NCI-H2196 (cell line): Measurements from ENCODE around the gene SRXN1.
"Not testable (repeated sequence)": the region's sequence is repeated elsewhere in the genome, so short reads cannot be mapped to it uniquely, and the experiment has no call there.

Source experiments
- DNase-seq: peaks from one replicate; lab custom pipeline; 2025; ENCODE audit not compliant: unreplicated experiment; lab: John Stamatoyannopoulos, UW

Gene SRXN1

DNA sequence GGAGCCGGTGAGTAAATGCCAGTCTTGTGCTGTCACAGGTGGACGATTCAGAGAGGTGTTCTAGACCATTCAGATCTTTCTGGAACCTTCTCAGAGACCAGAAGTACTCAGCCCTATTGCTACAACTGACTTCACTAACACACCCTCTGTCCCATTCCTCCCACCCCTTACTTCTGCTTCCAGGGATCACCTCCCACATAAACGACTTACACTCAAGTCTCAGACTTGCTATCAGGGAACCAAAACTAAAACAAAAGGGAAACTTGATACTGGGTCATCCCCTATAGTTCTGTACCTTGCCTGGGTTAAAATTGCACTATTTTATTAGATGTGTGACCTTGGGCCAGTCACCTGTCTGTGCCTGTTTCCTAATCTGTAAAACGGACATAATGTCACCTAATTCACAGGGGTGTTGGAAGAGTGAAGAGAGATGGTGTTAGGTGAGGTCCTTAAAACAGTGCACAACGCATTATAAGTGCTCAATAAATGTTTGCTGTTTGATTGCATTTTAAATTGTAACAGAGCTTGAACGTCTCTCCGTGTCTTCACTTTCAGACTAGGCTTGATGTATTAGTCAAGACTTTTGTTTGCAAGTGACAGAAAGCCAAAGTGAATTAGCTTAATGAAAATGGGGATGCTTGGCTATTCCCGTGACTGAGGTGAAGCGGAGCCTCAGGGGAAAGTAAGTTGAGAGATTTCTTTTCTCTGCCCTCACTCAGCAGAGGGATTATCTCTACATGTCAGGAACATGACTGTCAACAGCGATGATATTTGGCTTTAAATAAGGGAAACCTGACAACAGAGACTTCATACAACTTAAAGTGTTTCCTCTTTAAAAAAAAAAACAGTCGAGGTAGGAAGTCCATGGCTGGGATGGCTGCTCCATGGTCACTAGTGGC is 3.0 kb upstream of the SRXN1 start:
- DNase-seq = no peak

DNA sequence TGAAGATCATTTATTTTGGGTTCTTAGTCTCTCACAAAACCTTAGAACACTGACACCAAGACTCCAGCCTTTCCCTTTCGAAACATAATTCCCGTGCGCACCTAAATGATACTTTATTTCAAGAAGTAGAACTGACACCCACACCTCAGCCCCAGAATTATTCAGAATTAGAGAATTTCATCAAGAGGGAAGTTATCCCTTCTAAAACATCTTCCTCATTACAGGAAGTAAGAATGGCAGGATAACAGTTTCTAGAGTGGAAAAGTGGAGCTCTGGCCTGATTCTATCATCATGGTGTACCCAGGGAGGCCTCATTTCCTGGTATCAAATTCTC is 1.4 kb upstream of the SRXN1 start:
- no peak for DNase-seq

DNA sequence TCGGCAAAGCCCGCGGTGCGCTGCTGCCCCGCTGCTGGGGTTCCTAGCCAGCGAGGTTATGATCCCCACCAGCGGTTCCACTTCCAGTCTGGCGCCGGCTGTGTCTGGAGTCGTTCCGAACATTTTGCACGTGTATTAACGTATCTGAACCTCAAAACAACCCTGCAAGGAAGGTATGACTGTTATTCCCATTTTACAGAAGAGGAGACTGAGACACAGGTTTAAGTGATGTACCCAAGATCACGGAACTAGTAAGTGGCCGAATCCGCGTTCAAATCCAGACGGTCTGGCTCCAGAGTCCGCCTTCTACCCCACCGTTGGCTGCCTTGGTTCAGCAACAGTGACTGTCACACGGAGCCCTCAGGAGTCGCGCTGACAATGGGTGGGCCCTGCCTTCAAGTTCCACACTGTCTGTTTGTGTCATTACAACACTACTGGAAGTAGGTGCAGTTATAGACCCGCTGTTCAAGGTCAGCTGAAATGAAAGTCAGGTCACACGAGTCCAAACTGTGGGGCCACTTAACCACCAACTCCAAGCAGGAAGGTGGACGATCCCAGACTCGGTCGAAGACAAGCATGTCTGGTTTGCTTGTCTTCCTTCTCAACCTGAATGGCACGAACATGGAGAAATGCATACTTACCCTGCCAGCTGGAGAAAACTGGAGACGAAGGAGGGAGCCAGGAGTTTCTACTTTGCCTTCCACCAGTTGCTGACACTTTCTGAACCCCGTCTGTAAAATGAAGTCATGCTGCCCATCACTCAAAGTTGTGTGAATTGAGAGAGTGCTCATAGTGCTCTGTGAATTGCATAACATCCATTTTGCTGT is 803 bp upstream of the SRXN1 start:
- no peak for DNase-seq

DNA sequence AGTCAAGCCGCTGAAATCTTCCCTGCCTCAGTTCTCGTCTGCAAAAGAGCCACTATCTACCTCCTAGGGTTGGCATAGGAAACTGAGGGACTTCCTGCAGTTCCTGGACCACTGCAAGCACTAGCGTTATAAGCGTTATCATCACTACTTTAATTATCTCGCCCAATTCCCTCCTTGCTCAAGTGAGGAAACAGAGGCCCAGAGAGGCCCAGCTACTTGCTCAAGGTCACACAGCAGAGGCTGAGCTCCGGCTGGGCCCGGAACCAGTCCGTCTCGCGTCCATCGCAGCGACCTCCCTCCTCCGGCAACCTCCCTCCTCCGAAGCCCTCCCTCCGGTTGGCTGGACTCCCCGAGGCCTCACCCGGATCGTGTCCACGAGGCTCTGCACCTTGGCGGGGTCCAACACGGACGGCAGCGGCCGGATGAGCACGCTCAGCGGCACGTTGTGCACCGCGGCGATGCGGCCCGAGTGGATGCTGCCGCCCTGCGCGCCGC is 338 bp downstream of the SRXN1 start:
- DNase-seq = no peak

DNA sequence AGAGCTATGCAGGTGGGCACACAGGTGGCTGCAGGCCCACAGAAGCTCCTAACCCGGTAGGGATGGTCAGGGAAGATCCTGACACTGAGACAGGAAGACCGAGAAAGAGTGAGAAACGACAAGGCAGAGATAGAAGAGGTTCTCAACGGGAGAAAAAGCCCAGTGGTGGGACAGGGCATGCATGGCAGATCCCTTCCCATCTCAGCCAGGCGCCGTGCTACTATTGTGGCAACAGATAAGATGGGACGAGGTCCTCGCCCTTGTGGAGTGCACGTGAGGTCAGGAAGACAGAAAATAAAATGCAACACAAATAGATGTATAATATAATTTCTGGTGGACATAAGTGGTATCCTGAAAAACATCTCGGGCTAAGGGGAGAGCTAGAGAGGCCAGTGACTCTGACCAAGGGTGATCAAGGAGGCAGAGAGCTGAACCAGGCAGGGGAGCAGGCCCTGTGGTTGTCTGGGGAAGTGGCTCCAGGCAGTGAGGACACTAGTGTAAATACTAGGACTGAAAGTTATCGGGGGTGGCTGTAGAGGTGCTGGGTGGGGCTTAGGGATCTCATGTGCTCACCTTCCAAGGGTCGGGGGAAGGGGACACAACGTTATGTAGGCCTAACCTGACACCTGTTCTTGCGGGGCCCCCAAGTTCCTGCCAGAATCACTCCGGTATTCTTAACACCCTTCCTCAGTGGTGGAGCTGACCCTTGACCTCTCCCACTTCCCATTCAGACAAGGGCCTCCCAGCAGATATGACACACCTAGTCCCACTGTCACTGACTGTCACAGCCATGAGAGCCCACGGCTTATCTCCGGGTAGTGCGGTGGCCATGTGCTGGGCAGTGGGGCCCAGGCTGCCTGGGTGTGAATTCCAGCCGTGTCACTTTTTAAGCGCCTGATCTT is 1.0 kb downstream of the SRXN1 start:
- no peak for DNase-seq

DNA sequence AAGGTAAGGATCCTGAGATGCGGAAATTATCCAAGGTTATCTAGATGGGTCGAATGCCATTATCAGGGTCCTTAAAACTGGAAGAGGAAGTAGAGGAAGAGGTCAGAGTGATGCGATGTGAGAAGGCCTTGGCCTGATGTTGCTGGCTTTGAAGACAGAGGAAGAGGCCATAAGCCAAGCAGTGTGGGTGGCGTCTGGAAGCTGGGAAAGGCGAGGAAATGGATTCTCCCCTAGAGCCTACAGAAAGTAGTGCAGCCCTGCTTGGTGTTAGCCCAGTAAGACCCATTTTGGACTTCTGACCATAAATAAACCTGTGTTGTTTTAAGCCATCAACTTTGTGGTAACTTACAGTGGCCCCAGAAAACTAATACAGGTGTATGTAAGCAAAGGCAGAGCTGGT is 2.0 kb downstream of the SRXN1 start:
- no peak for DNase-seq

DNA sequence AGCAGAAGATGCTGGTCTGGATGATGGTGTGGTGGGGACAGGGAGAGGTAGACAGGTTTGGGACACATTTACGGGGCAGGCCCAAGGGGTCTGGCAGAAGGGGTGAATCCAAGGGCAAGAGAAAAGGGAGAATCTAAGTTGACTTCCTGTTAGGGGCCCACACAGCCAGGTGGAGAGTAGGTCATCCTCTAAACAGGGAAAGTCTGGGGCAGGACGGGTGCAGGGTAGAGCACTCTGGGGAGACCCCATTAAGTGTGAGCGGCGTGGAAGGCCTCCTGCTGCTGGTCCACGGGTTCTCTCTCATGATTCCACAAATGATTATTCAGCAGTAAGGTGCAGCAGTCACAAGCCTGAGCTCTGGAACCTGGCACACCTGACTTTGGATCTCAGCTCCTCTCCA is 2.7 kb downstream of the SRXN1 start:
- no peak for DNase-seq

DNA sequence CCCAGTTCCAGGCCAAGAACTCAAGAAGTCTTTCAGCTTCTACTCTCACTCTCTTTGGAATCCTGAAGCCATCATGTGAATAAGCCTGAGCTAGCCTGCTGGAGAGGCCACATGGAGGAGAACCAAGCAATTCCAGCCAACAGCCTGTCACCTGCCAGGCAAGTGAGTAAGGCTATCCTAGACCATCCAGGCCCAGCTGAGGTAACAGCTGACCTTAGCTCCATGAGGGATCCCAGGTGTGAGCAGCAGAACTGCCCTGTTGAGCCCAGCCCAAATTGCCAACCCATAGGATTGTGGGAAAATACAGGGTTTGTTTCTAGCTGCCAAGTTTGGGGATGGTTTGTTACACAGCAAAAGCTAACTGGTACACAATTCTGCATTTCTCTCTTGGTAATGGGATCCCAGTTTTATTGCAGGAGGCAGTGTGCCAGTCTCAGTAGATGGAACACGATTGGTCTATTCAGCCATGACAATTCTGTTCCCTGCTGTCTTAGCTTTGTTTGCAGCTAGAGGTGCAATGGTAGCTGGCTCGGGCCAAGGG is 5.5 kb downstream of the SRXN1 start:
- no peak for DNase-seq

DNA sequence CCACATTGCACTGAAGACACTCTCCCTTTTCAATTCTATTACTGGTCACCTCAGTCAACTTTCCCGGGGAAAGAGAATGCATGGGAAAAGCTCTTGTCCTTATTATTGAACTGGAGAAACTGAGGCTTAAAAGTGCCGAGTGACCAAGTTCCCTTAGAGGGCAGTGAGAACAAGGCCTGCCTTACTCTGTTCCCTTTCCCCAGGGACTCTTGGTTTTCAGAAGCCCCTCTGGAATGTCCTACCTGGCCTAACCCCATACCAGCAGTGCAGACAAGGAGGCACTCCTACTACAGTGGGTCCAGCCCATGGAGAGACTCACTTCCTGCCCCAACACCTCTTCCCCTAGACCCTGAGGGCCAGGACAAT is 6.1 kb downstream of the SRXN1 start:
- DNase-seq = no peak

DNA sequence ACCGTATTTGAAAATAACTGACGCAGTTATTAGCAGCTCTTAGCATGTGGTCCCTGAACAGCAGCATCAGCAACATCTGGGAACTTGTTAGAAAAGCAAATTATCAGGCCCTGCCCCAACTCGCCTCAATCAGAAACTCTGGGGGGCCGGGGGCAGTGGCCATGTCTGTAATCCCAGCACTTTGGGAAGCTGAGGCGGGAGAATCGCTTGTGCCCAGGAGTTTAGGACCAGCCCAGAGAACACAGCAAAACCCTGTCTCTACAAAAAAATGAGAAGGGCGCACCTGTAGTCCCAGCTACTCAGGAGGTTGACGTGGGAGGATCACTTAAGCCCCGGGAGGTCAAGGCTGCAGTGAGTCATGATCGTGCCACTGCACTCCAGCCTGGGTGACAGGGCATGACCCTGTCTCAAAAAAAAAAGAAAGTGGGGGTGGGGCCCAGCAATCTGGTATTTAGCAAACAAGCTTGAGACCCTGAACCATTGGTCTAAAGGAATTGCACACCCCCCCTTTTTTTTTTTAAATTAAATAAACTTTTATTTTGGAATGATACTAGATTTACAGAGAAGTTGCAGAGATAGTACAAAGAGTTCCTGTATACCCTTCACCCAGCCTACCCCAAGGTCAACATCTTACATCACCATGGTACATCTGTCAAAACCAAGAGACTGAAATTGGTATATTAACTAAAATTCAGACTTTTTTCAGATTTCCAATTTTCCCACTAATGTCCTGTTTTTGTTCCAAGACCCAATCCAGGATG is 6.7 kb downstream of the SRXN1 start:
- DNase-seq = no peak

DNA sequence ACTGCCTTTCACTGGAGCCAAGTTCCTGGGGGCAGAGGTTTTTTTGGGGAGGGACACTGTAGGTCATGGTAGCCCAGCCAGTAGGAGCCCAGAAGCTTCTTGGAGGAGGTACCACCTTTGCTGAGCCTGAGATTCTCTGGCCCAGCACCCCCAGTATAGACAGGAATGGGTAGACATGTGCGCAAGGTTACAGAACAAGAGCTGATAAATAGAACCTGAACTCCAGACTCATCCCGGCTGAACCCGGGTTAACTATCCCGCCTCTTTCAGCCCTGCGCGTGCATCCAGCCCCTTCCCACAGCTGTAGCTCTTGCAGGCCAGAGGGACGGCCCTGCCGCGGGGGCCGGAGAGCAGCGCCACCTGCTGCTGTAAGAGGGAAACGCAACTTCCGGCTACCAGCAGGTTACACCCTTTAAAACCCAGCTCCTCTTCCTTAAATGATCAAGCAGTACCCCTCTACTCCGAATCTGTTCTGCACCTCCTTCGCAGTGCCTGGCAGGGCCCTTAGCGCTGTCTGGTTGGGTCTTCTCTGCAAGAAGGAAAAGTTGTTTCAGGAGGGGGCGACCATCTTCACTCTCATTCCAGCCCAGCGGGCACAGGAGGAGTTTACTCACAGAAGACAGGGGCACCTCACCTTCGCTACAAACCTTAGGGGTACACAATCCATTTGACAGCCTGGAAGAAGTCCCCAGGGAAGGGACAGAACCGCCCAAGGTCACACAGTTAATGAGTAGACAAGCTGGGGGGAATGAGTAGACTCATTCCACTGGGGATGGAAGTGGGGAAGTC is 7.5 kb downstream of the SRXN1 start:
- peak; percentile 74 for DNase-seq

DNA sequence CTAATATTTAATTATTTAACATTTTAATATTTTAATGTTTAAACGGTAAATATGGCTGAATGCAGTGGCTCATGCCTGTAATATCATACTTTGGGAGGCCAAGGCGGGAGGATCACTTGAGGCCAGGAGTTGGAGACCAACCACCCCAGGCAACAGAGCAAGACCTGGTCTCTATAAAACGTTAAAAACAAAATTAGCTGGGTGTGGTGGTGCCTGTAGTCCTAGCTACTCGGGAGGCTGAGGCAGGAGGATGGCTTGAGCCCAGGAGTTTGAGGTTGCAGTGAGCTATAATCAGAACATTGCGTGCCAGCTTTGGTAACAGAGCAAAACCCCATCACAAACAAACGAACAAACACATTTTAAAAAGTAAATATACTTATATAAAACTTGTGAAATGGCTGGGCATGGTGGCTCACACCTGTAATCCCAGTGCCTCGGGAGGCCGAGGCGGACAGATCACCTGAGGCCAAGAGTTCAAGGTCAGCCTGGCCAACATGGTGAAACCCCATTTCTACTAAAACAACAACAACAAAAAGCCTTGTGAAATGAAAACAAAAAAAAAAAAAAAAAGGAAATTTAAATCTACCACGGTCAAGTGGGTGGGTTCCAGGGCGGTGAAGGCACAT is 8.2 kb downstream of the SRXN1 start:
- no peak for DNase-seq

DNA sequence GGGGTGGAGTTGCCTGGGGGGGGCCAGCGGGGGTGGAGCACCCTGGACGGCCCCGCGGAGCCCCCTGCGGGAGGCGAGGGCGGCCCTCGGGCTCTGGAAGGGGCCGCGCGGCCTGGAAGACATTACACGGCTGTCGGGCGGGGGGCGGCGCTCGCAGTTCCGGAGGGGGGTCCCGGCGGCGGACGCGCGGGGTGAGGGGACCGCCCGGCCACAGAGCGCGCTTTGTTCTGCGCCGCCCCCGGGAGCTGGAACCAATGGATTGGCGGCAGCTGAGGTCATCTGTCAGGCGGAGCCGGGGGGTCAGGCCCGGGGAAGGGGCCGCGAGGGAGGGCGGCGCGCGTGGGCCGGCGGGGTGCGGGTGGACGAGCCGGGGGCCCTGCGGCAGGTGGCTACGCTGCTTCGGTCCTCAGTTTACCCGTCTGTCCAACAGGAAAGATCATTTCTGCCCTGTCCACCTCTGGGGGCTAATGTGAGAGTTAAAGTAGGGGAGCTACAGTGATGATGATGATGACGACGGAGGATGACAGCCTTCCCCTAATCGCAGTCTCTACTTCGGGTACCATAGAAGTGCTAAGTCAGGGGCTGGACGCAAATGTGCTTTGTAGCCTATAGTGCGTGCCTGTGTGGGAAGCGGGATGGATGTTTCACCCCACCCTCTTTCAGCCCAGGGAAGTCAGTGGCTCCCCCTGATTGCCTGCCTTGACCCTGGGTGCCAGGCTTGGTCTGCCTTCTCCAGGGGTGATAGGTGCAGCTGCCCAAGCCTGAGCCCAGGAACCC is 10.4 kb downstream of the SRXN1 start:
- no peak for DNase-seq

DNA sequence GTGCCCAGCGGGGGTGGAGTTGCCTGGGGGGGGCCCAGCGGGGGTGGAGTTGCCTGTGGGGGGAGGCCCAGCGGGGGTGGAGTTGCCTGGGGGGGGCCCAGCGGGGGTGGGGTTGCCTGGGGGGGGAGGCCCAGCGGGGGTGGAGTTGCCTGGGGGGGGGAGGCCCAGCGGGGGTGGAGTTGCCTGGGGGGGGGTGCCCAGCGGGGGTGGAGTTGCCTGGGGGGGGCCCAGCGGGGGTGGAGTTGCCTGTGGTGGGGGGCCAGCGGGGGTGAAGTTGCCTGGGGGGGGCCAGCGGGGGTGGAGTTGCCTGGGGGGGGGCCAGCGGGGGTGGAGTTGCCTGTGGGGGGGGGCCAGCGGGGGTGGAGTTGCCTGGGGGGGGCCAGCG is 11.0 kb downstream of the SRXN1 start:
- DNase-seq = not testable (repeated sequence)

DNA sequence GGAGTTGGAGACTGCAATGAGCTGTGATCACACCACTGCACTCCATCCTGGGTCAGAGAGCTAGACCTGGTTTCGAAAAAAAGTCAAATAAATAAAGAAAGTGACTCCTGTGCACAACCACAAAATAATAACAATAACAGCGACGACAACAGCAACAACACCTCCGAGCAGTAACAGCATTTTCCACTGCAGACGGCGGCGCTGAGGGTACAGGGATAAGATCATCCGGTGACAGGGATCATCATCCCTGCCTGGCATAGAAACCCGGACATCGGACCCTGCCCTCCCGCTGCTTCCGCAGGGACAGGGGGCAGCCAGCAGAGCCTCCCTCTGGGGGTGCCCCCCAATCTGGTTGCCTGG is 11.5 kb downstream of the SRXN1 start:
- DNase-seq = no peak

DNA sequence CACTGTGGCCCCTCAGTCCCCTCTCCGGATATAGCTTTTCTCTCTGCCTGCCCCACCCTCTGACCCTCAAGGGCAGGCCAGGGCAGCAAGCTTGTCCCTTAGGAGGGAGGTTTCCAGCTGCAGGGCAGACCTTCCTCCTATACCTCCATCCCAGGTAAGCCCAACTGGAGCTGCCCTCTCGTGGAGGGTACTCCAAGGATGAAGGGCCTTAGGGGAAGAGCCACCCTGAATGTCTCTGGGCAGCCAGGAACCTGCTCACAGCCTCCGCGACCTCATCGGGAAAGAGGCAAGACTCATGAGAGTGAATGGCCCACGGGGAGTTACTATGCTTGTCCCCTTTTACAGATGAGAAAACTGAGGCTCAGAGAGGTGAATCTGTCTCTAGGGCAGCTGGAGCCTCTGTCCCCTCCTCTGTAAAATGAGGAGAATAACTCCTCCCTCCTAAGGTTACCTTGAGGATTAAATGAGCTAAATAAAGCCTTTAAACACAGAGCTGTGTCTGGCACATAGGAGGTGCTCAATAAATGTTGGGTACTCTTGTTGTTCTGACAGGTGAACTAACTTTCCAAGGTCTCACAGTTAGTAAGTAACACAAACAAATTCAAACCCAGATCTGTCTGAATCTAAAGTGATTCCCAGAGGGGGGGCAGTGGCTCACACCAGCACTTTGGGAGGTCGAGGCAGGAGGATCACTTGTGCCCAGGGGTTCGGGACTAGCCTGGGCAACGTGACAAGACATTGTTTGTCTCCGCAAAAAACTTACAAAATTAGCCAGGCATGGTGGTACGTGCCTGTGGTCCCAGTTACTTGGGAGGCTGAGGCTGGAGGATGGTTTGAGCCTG is 12.1 kb downstream of the SRXN1 start:
- DNase-seq = no peak

DNA sequence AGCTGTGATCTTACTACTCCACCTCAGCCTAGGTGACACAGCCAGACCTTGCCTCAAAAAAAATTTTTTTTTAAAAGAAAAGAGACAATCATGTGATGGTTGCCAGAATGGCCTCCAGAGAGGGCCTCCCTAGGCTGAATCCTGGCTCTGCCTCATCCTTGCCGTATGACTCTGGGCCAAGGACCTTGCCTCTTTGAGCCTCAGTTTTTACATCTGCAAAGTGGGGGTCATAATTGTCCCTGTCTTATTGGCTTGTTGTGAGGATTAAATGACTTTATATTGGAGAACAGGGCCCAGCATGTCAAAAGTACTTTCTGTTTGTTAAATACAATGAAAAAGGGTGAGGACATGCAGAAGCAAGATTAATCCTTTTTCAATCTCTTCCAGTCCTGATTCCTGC is 14.4 kb downstream of the SRXN1 start:
- no peak for DNase-seq
